Cardiac septum (tissue), 1 donor: ENCODE measurements around the gene CARD14. TPM values are rescaled to one million over a fixed set of nuclear protein-coding genes. Genes with fewer than 3 reads are reported as not detected.
"Not testable (repeated sequence)": the region's sequence is repeated elsewhere in the genome, so short reads cannot be mapped to it uniquely, and the experiment has no call there.

Source experiments
- DNase-seq: peaks from one replicate; pipeline ENCODE4 v3.0.0-alpha.2; 2020; ENCODE audit warnings: low spot score
- intact Hi-C: fragments of 100-400 bp; cut with DNase I; formaldehyde crosslinking; loops from one replicate; pipeline ENCODE4 v1.14.0; 2022
- total RNA-seq: library from RNA; stranded (reverse); fragmentation: NEBNext Ultra II Directional; extraction: Animal tissue kit (Norgen Biotek cat#: 25700); gene quantifications from one replicate; pipeline ENCODE4 v1.2.1, GENCODE V29; 2021
- donor health status: DM: no; HTN: no; CAD: no.

The CARD14 gene
- total RNA-seq, 1 donor from 2014 or later = not detected

- no peak for DNase-seq
- intact Hi-C loops = loop anchor here (2.0 to 5.0 kb wide), 3 partner anchors 46 to 349 kb away; partner anchors contain the start of genes CBX8 and GAA
Observed at GRCh38 chr17:80146121-80147034, 23.5 kb upstream of the CARD14 start.

GRCh38 chr17:80147035-80147822 lies 22.6 kb upstream of the CARD14 start, which contains the start of gene EIF4A3:
Gene EIF4A3 (minus strand): TSS chr17:80147128. CDS start chr17:80146961, 167 bp downstream.
- intact Hi-C loops = loop anchor here (2.0 to 5.0 kb wide), 3 partner anchors 46 to 350 kb away; partner anchors contain the start of genes CBX8 and GAA
- DNase-seq = peak; percentile 100

- intact Hi-C loops = no loop called here
- no peak for DNase-seq
Observed at GRCh38 chr17:80151333-80151732, 18.5 kb upstream of the CARD14 start.

GRCh38 chr17:80152081-80152702 lies 17.6 kb upstream of the CARD14 start:
- intact Hi-C loops = no loop called here
- DNase-seq = no peak

- intact Hi-C loops = no loop called here
Observed at GRCh38 chr17:80153004-80153403, 16.8 kb upstream of the CARD14 start.

GRCh38 chr17:80154166-80154565 lies 15.7 kb upstream of the CARD14 start:
- intact Hi-C loops = no loop called here
- DNase-seq = no peak

More at GRCh38 chr17:80153004-80153403, 16.8 kb upstream of the CARD14 start:
- no peak for DNase-seq

- intact Hi-C loops, DNase-seq: not testable (repeated sequence)
Observed at GRCh38 chr17:80155600-80155999, 14.2 kb upstream of the CARD14 start.

- DNase-seq = no peak
Observed at GRCh38 chr17:80158846-80159245, 11.0 kb upstream of the CARD14 start.

GRCh38 chr17:80160536-80160935 lies 9.3 kb upstream of the CARD14 start:
- DNase-seq = no peak
- intact Hi-C loops = no loop called here

More at GRCh38 chr17:80158846-80159245, 11.0 kb upstream of the CARD14 start:
- intact Hi-C loops = no loop called here

GRCh38 chr17:80163336-80163735 lies 6.5 kb upstream of the CARD14 start:
- DNase-seq = no peak
- intact Hi-C loops = no loop called here

GRCh38 chr17:80164185-80164584 lies 5.6 kb upstream of the CARD14 start:
- intact Hi-C loops = no loop called here
- DNase-seq = no peak

GRCh38 chr17:80166446-80166845 lies 3.4 kb upstream of the CARD14 start:
- intact Hi-C loops = no loop called here
- no peak for DNase-seq

- intact Hi-C loops = no loop called here
- no peak for DNase-seq
Observed at GRCh38 chr17:80168371-80168770, 1.5 kb upstream of the CARD14 start.

- DNase-seq = no peak
- intact Hi-C loops = no loop called here
Observed at GRCh38 chr17:80169107-80169506, 723 bp upstream of the CARD14 start.

GRCh38 chr17:80171681-80172080 lies 1.9 kb downstream of the CARD14 start:
- DNase-seq = no peak
- intact Hi-C loops = no loop called here

GRCh38 chr17:80173126-80173525 lies 3.3 kb downstream of the CARD14 start:
- no peak for DNase-seq
- intact Hi-C loops = no loop called here

GRCh38 chr17:80173916-80174315 lies 4.1 kb downstream of the CARD14 start:
- no peak for DNase-seq
- intact Hi-C loops = no loop called here

GRCh38 chr17:80176757-80177156 lies 6.9 kb downstream of the CARD14 start:
- DNase-seq = no peak
- intact Hi-C loops = no loop called here

GRCh38 chr17:80177986-80178595 lies 8.3 kb downstream of the CARD14 start:
- no peak for DNase-seq
- intact Hi-C loops = no loop called here
